Left lobe of liver (tissue), 2 donors: ENCODE data around the gene TGFBR2. TPM values are rescaled to one million over a fixed set of nuclear protein-coding genes. Genes with fewer than 3 reads are reported as not detected.

Experiments
- ATAC-seq: fragments of 200-7000 bp; cut with Tn5 transposase; one replicate; pipeline ENCODE4 v1.9.1; 2020; ENCODE audit warnings: mild to moderate bottlenecking, moderate library complexity
- DNase-seq: peaks from one replicate; pipeline ENCODE4 v3.0.0-alpha.2; 2020; ENCODE audit warnings: low spot score
- total RNA-seq: library from RNA; stranded (reverse); gene quantifications from one replicate; pipeline ENCODE4 v1.2.1, GENCODE V29; 2021
- donor health status: DM: no; HTN: no; CAD: no; lungs with moderate emphysema.
- donor health status: DM: no; HTN: yes; CAD: no.

TGFBR2 gene
- total RNA-seq, 1 donor from 2014 or later: 26.9 TPM

DNA sequence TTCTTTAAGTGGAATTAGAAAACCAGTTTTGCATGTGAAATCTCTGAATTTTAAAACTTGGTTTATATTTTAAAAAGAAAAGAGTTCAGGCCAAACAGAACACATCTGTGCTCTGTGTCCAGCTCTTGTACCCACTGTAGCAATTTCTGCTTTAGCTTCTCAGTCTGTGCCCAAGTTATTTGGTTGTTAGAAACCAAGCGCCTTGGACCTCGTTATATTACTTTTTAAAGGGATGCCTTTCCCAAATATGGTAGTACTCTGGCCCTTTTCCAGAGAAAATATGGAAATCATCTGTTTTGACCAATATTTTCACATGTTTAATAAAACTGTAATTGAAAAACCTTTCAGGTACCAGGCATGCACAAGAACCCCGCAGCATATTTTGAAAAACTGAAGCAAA lies 27.3 kb downstream of the TGFBR2 start:
- ATAC-seq (no peak), DNase-seq (no peak)

- DNase-seq (no peak), ATAC-seq (no peak)
These were observed 28.6 kb downstream of the TGFBR2 start for GRCh38 chr3:30634761-30635735.

DNA sequence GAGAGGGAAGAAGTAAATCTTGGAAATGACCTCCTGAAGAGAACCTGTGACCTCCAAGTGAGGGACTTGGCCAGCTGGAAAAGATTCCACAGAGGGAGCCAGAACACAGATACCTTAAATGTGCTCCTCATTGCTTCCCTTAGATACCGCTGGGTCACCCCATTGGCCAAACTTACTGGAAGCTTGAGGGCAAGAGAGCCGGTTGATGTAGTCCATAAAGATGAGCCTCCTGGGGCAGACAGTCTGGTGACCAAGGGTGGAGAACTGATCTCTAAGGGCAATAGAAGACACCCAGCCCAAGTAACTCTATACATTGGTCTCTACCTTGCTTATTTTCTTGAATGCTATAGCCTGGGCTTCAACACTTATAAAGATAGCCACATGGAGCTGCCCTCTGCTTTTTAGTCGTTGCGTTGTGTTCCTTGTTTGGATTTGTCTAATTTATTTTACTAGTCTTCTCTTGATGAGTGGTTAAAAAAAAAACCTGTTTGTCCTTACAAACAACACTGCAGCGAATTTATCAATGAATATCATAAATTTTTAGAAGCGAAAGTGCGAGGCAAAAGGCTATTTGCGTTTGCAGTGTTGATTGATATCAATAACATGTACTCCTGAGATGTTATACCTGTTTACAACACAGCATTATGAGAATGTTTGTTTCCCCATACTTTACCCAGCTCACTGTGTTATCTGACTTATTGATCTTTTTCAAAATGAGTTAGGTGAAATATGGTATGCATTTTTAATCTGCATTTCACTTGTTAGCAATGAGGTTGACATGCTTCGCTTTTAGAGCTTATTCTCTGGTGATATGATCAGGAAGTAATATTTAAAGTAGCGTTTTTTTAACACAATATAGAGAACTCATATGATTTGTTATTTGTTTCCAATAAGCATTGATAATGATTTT lies 31.2 kb downstream of the TGFBR2 start:
- DNase-seq: no peak
- ATAC-seq: no peak

- ATAC-seq (peak; percentile 24), DNase-seq (no peak)
These were observed 32.4 kb downstream of the TGFBR2 start for GRCh38 chr3:30638685-30639412.

- ATAC-seq: no peak
These were observed 33.5 kb downstream of the TGFBR2 start for GRCh38 chr3:30639937-30640336.

DNA sequence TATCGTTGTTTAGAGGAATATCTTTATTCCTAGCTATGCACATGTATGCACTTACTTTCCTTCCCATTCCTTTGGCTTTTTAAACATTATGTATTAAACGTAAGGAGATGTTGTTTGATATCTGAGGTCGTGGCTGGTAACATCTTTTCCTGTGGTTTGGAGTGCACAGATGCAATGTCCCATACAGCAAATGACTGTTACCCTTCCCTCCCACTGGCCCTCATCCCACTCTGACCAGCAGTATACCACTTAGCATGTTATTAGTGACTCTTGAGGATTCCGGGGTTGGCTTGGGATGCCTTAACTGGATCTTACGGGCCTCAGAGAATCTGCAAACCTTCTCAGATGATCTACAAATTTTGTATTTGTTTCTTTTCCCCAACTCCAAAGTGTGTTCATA lies 34.5 kb downstream of the TGFBR2 start:
- no peak for ATAC-seq

More at GRCh38 chr3:30639937-30640336, 33.5 kb downstream of the TGFBR2 start:
- no peak for DNase-seq

GRCh38 chr3:30641416-30642251 lies 35.2 kb downstream of the TGFBR2 start:
- DNase-seq (no peak), ATAC-seq (no peak)

More for the DNA sequence above, 34.5 kb downstream of the TGFBR2 start:
- no peak for DNase-seq

DNA sequence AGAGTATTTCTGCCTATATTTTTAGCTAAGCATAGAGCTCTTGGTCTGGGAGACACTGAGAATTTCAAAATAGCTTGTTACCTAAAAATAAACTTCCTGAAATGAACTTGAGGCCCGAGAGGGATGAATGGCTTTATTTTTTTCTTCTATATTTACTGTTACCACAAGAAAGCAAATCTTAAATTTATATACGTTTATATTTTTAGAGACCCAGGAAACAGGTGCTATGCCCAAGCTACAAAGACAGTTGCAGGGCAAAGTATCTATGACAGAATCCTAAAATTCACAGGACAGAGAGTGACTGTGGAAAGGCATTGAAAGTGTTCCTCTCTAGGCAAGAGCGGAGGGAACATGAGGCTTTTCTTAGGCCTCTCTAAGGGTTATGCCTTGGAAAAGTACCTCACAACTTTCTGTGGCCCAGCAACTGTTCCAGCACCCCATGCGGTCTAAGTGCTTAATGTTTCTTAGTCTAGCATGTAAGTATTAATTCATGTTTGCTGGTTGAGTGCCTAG lies 36.5 kb downstream of the TGFBR2 start:
- DNase-seq (no peak), ATAC-seq (no peak)

- ATAC-seq (peak; percentile 11), DNase-seq (no peak)
These were observed 37.5 kb downstream of the TGFBR2 start for GRCh38 chr3:30643763-30644462.

- ATAC-seq (peak; percentile 36), DNase-seq (no peak)
These were observed 38.2 kb downstream of the TGFBR2 start for GRCh38 chr3:30644615-30645014.

DNA sequence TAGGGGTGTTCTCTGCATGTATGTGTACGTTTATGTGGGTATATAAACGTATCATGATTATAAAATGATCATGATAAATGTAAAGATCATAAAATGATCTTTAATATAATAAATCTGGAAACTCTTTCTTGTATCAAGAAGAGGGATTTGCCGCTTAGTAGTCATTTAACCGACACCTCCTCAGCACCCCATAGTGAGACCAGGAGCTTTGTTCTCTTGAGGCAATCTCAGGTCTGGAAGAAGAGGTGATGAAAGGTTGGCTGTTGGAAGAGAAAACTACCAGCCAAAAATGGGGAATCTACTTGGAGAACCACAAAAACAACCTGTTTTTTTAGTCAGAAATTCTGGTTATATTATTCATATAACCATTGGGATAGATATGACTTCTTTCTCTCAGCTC lies 38.7 kb downstream of the TGFBR2 start:
- DNase-seq (no peak), ATAC-seq (no peak)

- DNase-seq (no peak), ATAC-seq (no peak)
These were observed 39.9 kb downstream of the TGFBR2 start for GRCh38 chr3:30646181-30646876.

- no peak for DNase-seq
These were observed 40.8 kb downstream of the TGFBR2 start for GRCh38 chr3:30646961-30647752.

DNA sequence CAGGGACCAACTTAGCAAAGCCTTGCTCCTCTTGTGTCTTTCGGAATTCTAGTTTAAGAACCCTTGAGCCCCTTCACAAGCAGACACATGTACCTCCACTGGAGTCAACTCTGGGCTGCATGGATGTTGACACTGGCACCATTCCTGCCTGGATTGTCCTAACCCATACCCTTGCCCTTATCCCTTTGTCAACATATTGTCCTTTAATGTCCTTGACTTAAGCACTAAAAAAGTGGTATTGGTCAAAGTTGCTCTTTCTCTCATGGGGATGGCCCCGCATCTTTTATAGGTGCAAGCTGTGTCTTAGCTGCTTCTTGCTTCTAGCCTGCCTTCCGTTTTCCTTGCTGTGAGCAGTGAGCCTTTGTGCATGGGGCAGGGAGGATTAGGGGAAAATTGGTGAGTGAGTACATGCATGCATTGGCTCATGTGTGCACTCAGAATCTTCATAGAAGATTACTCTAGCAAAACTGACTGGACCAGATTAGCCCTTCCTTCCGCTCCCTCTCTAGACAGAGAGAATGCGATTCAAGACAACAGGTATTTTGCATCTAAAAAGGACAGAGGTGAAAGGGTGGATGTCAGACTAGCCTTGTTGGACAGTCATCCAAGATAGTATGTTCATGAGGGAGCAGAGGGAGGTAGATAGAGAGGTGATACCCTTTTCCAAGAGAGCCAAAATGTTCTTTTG lies 42.4 kb downstream of the TGFBR2 start:
- ATAC-seq (peak; percentile 91), DNase-seq (peak; percentile 81)

More at GRCh38 chr3:30646961-30647752, 40.8 kb downstream of the TGFBR2 start:
- ATAC-seq: no peak

- DNase-seq (no peak), ATAC-seq (no peak)
These were observed 43.3 kb downstream of the TGFBR2 start for GRCh38 chr3:30649572-30650318.

DNA sequence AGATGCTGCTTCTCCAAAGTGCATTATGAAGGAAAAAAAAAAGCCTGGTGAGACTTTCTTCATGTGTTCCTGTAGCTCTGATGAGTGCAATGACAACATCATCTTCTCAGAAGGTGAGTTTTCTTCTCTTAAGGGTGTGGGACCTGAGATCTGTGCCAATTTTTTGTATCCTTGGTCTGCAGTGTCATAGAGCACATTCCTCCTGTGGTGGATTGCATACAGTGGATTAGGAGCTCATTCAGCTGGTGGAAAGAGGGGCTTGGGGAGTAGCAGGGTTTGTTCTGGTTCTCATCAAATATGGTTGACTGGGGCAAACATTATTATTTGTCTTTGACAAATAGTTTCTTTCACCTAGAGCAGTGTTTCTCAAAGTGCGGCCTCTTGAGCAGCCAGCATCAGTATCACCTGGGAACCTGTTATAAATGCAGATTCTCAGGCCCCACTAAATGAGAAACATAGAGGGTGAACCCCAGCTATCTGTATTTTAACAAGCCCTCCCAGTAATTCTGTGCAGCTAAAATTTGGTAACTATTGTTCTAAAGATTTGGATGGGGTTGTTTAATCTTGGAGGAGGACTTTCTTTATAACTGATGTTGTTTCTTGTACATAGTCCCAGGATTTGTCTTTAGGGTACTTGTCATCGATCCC lies 44.1 kb downstream of the TGFBR2 start:
- ATAC-seq: no peak
- no peak for DNase-seq
